CD4-positive, alpha-beta memory T cell (primary cell): ENCODE results near the gene STK38L. TPM values are rescaled to one million over a fixed set of nuclear protein-coding genes. Genes with fewer than 3 reads are reported as not detected.

Experiments used
- CTCF ChIA-PET: fragments of 350-600 bp; sonication (Branson Sonifier 250); formaldehyde crosslinking; loops from one replicate; lab custom pipeline; 2021; ENCODE audit warnings: inconsistent platforms; ENCODE audit not compliant: partially characterized antibody; lab: Charles Lee
- POLR2A ChIA-PET: fragments of 350-600 bp; sonication (Branson Sonifier 250); formaldehyde crosslinking; loops from one replicate; lab custom pipeline; 2021; ENCODE audit not compliant: partially characterized antibody; lab: Charles Lee
- DNase-seq, 5 donors: peaks; one replicate each; pipeline versions ENCODE4 v3.0.0 to v3.0.0-alpha.2; 2020 to 2022; ENCODE audit warnings: mixed read lengths in 1 of 5
- H3K27ac ChIP-seq: one replicate; pipeline ENCODE4 v1.7.0; 2013; ENCODE audit warnings: low read depth, low read length
- H3K27me3 ChIP-seq: 2 replicates; pipeline ENCODE4 v1.7.0; 2013; ENCODE audit warnings: mild to moderate bottlenecking, low read length, moderate library complexity; ENCODE audit not compliant: insufficient read depth
- H3K36me3 ChIP-seq: 2 replicates; pipeline ENCODE4 v1.7.0; 2013; ENCODE audit warnings: mild to moderate bottlenecking, low read length, moderate library complexity; ENCODE audit not compliant: insufficient read depth
- H3K4me1 ChIP-seq: 2 replicates; pipeline ENCODE4 v1.7.0; 2013; ENCODE audit warnings: mild to moderate bottlenecking, low read length, moderate library complexity; ENCODE audit not compliant: insufficient read depth
- H3K4me3 ChIP-seq, 2 donors: one replicate each; pipeline ENCODE4 v1.7.0; 2013; ENCODE audit warnings: low read length in 2 of 2, mild to moderate bottlenecking in 1 of 2
- H3K9me3 ChIP-seq, 2 donors: one replicate each; pipeline ENCODE4 v1.7.0; 2013; ENCODE audit warnings: low read length in 2 of 2, control low read depth in 1 of 2; ENCODE audit not compliant: control insufficient read depth in 1 of 2
- H3K27ac Mint-ChIP-seq, 7 donors: one replicate each; pipeline ENCODE4 v1.8.0; 2020 to 2021; ENCODE audit warnings: mixed read lengths in 7 of 7, mild to moderate bottlenecking in 6 of 7, inconsistent platforms in 3 of 7, moderate library complexity in 3 of 7
- H3K27me3 Mint-ChIP-seq, 2 donors: one replicate each; pipeline ENCODE4 v1.8.0; 2020 to 2021; ENCODE audit warnings: mixed read lengths in 2 of 2
- H3K36me3 Mint-ChIP-seq, 2 donors: one replicate each; pipeline ENCODE4 v1.8.0; 2020 to 2021; ENCODE audit warnings: mixed read lengths in 2 of 2, inconsistent platforms in 1 of 2, mild to moderate bottlenecking in 1 of 2
- H3K4me1 Mint-ChIP-seq, 4 donors: one replicate each; pipeline ENCODE4 v1.8.0; 2020 to 2021; ENCODE audit warnings: mixed read lengths in 4 of 4, mild to moderate bottlenecking in 1 of 4
- H3K4me3 Mint-ChIP-seq, 8 donors: one replicate each; pipeline ENCODE4 v1.8.0; 2020 to 2021; ENCODE audit warnings: mixed read lengths in 8 of 8, mild to moderate bottlenecking in 7 of 8, moderate library complexity in 6 of 8, inconsistent platforms in 3 of 8
- H3K9me3 Mint-ChIP-seq, 8 donors: one replicate each; pipeline ENCODE4 v1.8.0; 2020 to 2021; ENCODE audit warnings: mixed read lengths in 8 of 8, mild to moderate bottlenecking in 5 of 8, inconsistent platforms in 3 of 8, moderate library complexity in 1 of 8
- intact Hi-C: fragments of 100-400 bp; cut with micrococcal nuclease; formaldehyde crosslinking; loops from one replicate; pipeline ENCODE4 v1.15.1; 2023
- polyA plus RNA-seq, 2 donors: library from polyadenylated mRNA; unstranded; fragments of 300-500 nt; fragmentation: Illumina TruSeq; gene quantifications; one replicate each; pipeline ENCODE4 v1.2.3, GENCODE V29; 2021
- total RNA-seq, 2 experiments: library from RNA; stranded (reverse); gene quantifications; one replicate each; pipeline ENCODE4 v1.2.3, GENCODE V29; 2021

STK38L gene
- total and polyA plus RNA-seq, 4 experiments from 2014 or later = 8.4 to 21.8 (median 15.3) TPM

DNA sequence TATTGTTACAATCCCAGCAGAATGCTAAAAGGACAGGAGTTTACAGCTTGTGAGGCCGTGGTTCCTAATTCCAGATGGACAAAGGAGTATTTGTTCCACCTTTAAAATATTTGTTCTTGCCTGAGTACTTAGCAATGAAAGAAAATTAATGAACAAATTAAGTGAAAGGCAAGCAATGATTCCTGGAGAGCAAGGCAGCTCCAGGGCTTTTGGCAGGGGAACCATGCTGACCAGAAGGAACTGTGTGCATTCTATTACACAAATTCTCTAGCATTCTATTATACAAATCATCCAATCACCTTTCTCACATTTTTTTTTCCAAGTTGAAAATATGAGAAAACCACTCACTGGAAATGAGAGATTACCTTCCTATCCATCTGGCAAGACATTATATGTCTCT lies 86.8 kb downstream of the STK38L start:
- Histone ChIP-seq H3K27ac (no peak overlapping the region), H3K4me1 (peaks cover 17% of the 10 kb centered on the region), H3K9me3 (no peaks in the 10 kb centered on the region), H3K4me3 (no peak overlapping the region), H3K36me3 (no peaks in the 10 kb centered on the region), H3K27me3 (peaks cover 14% of the 10 kb centered on the region)
- peaks cover 25 to 28% of the 10 kb centered on the region in 2 donors for H3K27me3 Mint-ChIP-seq
- H3K27ac Mint-ChIP-seq = no peak overlapping the region
- H3K4me3 Mint-ChIP-seq = no peak overlapping the region
- peaks cover 8 to 15% of the 10 kb centered on the region in 2 donors for H3K36me3 Mint-ChIP-seq
- ChIA-PET CTCF (interaction anchor here (1.0 kb wide), 1 partner anchor 11 kb away, joined by 3 read pairs; no protein-coding TSS in a partner anchor), POLR2A (no interaction called here)
- intact Hi-C loops = no loop called here
- no peak for DNase-seq
- peaks cover 16 to 22% (median 19%) of the 10 kb centered on the region in 4 donors for H3K4me1 Mint-ChIP-seq
- H3K9me3 Mint-ChIP-seq = no peaks in the 10 kb centered on the region

DNA sequence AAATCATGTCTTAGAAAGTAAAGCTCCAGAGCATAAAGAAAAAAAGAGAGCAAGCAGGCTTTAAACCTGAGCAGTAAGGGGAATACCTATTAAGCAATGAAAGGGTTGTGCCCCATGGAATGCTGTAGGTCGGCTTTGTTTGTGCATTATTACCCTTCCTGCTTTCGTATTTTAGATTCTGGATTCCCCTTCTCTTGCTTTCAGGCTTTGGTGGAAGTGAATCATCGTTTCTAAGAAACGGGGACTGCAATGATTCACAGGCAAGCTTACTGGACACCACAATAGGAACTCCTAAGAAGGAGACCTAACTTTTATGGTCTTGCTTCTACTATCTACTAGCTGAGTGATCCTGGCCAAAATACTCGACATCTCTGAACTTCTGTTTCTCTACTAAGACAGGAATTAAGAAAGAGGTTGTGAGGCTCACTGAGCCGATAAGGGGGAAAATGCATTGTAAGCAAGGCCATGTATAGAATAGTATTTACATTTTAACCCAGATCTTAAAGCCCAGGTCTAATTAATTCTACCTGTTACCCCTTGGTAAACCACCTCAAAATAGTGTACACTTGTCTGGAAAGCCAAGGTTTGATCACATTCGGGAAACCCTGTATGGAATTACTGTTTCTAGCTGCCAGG lies 87.3 kb downstream of the STK38L start:
- Mint-ChIP-seq H3K36me3 (peaks cover 7 to 12% of the 10 kb centered on the region in 2 donors), H3K27me3 (peaks cover 27 to 28% of the 10 kb centered on the region in 2 donors), H3K27ac (peak overlapping the region in 1 of 7 donors; percentile 7), H3K9me3 (no peaks in the 10 kb centered on the region), H3K4me3 (peak overlapping the region in 5 of 8 donors; percentile 4 to 79 (median 49)), H3K4me1 (peaks cover 16 to 22% (median 19%) of the 10 kb centered on the region in 4 donors)
- Histone ChIP-seq H3K36me3 (no peaks in the 10 kb centered on the region), H3K9me3 (no peaks in the 10 kb centered on the region), H3K27ac (no peak overlapping the region), H3K4me1 (peaks cover 17% of the 10 kb centered on the region), H3K27me3 (peaks cover 14% of the 10 kb centered on the region), H3K4me3 (no peak overlapping the region)
- CTCF ChIA-PET = interaction anchor here (1.0 kb wide), 1 partner anchor 11 kb away, joined by 3 read pairs; no protein-coding TSS in a partner anchor
- intact Hi-C loops = no loop called here
- POLR2A ChIA-PET = no interaction called here
- DNase-seq = no peak

DNA sequence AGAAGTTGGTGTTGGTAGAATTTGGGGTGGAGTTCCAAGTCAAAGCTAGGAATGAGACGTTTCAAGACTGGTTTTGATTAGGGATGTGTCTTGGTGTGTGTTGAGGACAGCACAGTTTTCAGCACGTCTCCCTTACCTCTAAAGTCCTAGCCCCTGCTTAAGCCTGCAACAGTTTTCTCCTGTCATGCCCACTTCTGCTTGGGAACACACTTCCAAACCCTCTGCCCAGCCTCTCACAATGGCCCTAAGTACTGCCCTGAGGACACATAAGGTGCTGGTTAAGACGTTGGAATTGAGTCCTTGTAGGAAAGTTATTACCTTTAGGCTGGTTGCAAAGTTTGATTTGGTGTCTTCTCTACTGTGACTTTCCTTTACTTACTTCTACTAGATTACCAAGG lies 87.8 kb downstream of the STK38L start:
- POLR2A ChIA-PET = no interaction called here
- H3K36me3 ChIP-seq = no peaks in the 10 kb centered on the region
- peaks cover 28% of the 10 kb centered on the region in 2 donors for H3K27me3 Mint-ChIP-seq
- DNase-seq = no peak
- peaks cover 14% of the 10 kb centered on the region for H3K27me3 ChIP-seq
- H3K36me3 Mint-ChIP-seq = peaks cover 4 to 9% of the 10 kb centered on the region in 2 donors
- peaks cover 17% of the 10 kb centered on the region for H3K4me1 ChIP-seq
- H3K4me3 ChIP-seq = peak overlapping the region in 1 of 2 donors; percentile 14
- CTCF ChIA-PET = interaction anchor here (1.0 kb wide), 1 partner anchor 12 kb away, joined by 3 read pairs; no protein-coding TSS in a partner anchor
- no peak overlapping the region for H3K27ac ChIP-seq
- H3K9me3 Mint-ChIP-seq = no peaks in the 10 kb centered on the region
- peak overlapping the region in 1 of 7 donors; percentile 50 for H3K27ac Mint-ChIP-seq
- intact Hi-C loops = no loop called here
- no peaks in the 10 kb centered on the region for H3K9me3 ChIP-seq
- peaks cover 16 to 22% (median 19%) of the 10 kb centered on the region in 4 donors for H3K4me1 Mint-ChIP-seq
- H3K4me3 Mint-ChIP-seq = peak overlapping the region; percentile 65 to 84 (median 76)

DNA sequence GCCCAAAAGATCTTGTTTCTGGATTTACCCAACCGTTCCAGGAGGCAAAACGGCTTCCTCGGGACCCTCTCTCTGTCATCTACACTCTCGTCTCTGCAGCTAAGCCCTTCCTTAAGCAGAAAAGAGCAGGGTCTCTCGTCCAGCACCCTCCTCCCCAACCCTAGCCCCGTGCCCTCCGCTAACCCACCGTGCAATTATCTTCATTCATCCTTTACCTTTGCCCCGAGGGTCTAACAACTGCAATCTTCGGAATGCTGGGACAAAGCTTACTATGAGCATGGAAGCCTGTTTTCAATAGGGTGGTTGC lies 88.3 kb downstream of the STK38L start:
- Histone ChIP-seq H3K9me3 (no peaks in the 10 kb centered on the region), H3K4me3 (peak overlapping the region; percentile 14 to 19)

DNA sequence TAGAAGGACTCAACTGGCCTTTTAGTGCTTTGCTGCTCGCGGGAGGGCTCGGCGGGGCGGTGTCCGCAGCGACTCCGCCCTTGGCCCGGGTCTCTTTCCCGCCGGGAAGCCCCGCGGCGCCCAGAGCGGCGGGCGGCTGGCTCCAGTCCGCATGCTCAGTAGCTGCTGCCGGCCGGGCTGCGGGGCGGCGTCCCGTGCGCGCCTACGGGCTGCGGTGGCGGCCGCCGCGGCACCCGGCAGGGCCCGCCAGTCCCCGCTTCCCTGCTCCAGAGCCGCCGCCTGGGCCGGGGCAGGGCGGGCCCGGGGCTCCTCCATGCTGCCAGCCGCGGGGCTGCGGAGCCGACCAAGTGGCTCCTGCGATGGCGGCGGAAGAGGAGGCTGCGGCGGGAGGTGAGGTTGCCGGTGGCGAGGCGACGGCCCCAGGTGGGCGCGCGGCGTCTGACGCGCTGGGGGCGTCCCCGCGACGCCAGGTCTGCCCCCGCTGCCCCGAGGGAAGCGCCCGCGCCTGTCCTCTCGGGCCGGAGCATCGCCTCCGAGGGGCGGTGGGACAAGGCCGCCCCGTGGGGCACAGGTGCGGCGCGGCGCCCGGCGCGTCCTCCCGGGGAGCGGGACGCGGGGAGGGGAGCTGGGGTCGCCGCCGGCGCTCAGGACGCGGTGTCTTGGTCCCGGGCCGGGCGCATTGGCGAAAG lies 88.8 kb downstream of the STK38L start, which contains the start of gene BMAL2:
TSS of gene BMAL2 (plus strand) at position 123 of the 689 bp plus-strand sequence. CDS start at position 360, 237 bp downstream.
- Mint-ChIP-seq H3K36me3 (peaks cover 2 to 4% of the 10 kb centered on the region in 2 donors), H3K9me3 (no peaks in the 10 kb centered on the region), H3K27me3 (peaks cover 28 to 34% of the 10 kb centered on the region in 2 donors), H3K4me1 (peaks cover 16 to 22% (median 19%) of the 10 kb centered on the region in 4 donors), H3K27ac (peak within 1 kb of the TSS in 4 of 7 donors; percentile 50 to 59 (median 54)), H3K4me3 (peak within 1 kb of the TSS; percentile 79 to 97 (median 86))
- H3K36me3 ChIP-seq = no peaks in the 10 kb centered on the region
- H3K4me1 ChIP-seq = peaks cover 17% of the 10 kb centered on the region
- ChIA-PET POLR2A (interaction anchor here (0.5 to 0.6 kb wide), 2 partner anchors 20 to 88 kb away, joined by 4 read pairs; partner anchors contain the start of gene STK38L), CTCF (interaction anchor here (1.9 kb wide), 1 partner anchor 26 kb away, joined by 4 read pairs; no protein-coding TSS in a partner anchor)
- no peaks in the 10 kb centered on the region for H3K9me3 ChIP-seq
- DNase-seq = peak in 4 of 5 donors; percentile 22 to 32 (median 28)
- peak within 1 kb of the TSS; percentile 14 to 33 for H3K4me3 ChIP-seq
- peaks cover 14% of the 10 kb centered on the region for H3K27me3 ChIP-seq
- H3K27ac ChIP-seq = no peak within 1 kb of the TSS
- intact Hi-C loops = no loop called here

More for the DNA sequence above, 88.3 kb downstream of the STK38L start:
- POLR2A ChIA-PET = no interaction called here
- Mint-ChIP-seq H3K36me3 (peaks cover 4 to 9% of the 10 kb centered on the region in 2 donors), H3K9me3 (no peaks in the 10 kb centered on the region), H3K27me3 (peaks cover 28 to 31% of the 10 kb centered on the region in 2 donors), H3K4me1 (peaks cover 16 to 22% (median 19%) of the 10 kb centered on the region in 4 donors), H3K27ac (peak overlapping the region in 1 of 7 donors; percentile 50), H3K4me3 (peak overlapping the region; percentile 65 to 84 (median 76))
- no peak for DNase-seq
- Histone ChIP-seq H3K27me3 (peaks cover 14% of the 10 kb centered on the region), H3K27ac (no peak overlapping the region), H3K36me3 (no peaks in the 10 kb centered on the region), H3K4me1 (peaks cover 17% of the 10 kb centered on the region)
- intact Hi-C loops = no loop called here
- CTCF ChIA-PET = no interaction called here

DNA sequence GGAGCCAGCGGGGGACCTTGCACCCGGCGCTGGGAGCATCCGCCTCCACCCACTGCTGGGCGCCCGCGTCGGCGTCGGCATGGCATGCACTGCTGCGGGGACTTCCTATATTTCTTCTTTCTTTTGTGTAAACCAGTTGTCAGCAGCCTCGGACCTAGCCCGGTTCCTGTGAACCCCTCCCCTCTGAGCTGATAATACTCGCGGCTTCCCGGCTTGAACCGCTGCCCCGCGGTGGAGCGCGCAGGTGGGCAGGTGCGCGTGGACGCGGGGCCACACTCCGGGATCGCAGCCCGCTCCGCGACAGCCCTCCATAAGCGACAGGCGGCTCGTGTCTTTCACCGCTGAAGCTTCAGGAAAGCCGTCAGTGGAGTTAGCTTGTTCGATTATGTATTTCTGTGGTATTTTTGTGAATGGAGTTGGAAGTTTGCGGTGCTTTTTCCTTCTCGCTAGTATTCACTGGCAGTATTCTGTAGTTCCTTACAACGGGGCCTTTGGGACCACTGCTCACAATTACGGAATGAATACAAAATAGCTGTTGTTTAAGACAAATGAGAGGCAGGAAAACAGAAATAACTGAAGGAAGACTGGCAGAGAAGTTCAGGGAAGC lies 89.4 kb downstream of the STK38L start:
- Histone ChIP-seq H3K4me1 (peaks cover 17% of the 10 kb centered on the region), H3K27ac (no peak overlapping the region), H3K36me3 (no peaks in the 10 kb centered on the region), H3K27me3 (peaks cover 14% of the 10 kb centered on the region), H3K4me3 (peak overlapping the region in 1 of 2 donors; percentile 33), H3K9me3 (no peaks in the 10 kb centered on the region)
- CTCF ChIA-PET = interaction anchor here (1.9 kb wide), 1 partner anchor 27 kb away, joined by 4 read pairs; no protein-coding TSS in a partner anchor
- H3K27ac Mint-ChIP-seq = peak overlapping the region in 3 of 7 donors; percentile 51 to 59 (median 58)
- H3K36me3 Mint-ChIP-seq = peaks cover 0 to 2% of the 10 kb centered on the region in 2 donors
- H3K9me3 Mint-ChIP-seq = no peaks in the 10 kb centered on the region
- POLR2A ChIA-PET = interaction anchor here (0.5 to 0.6 kb wide), 3 partner anchors 21 to 928 kb away, joined by 4 to 5 read pairs (median 4); partner anchors contain the start of gene STK38L
- intact Hi-C loops = no loop called here
- peaks cover 16 to 22% (median 19%) of the 10 kb centered on the region in 4 donors for H3K4me1 Mint-ChIP-seq
- peaks cover 28 to 34% of the 10 kb centered on the region in 2 donors for H3K27me3 Mint-ChIP-seq
- peak overlapping the region; percentile 79 to 97 (median 86) for H3K4me3 Mint-ChIP-seq
- DNase-seq = peak in 4 of 5 donors; percentile 13 to 17 (median 16)
